ENCODE results near the gene NANS. TPM values are rescaled to one million over a fixed set of nuclear protein-coding genes. Genes with fewer than 3 reads are reported as not detected.
"Not testable (repeated sequence)": the region's sequence is repeated elsewhere in the genome, so short reads cannot be mapped to it uniquely, and the experiment has no call there.

NANS gene
- total RNA-seq, 3 donors from 2014 or later, result 43.8 to 80.6 (median 54.7) TPM

- H3K36me3 ChIP-seq, result no peaks in the 10 kb centered on the region
- no peak for DNase-seq (ENCODE audit: low spot score in 2 of 2)
- peaks cover 0 to 6% of the 10 kb centered on the region in 2 donors for H3K9me3 ChIP-seq
- intact Hi-C loops (cut with DNase I; ENCODE audit: low total_unique reads), result no loop called here
- no peaks in the 10 kb centered on the region for H3K27me3 ChIP-seq
- TF ChIP-seq POLR2AphosphoS5 (IDR thresholded peaks at IDR 0.05) (no peak), CTCF (IDR thresholded peaks at IDR 0.05) (no peak), POLR2A (IDR thresholded peaks at IDR 0.05) (no peak)
- no peak overlapping the region for H3K4me3 ChIP-seq
- no peaks in the 10 kb centered on the region for H3K4me1 ChIP-seq
- H3K27ac ChIP-seq, result peak overlapping the region in 1 of 2 donors; percentile 19
Measured at GRCh38 chr9:98105006-98105405, 48.5 kb downstream of the NANS start.

- Histone ChIP-seq H3K9me3 (peaks cover 0 to 6% of the 10 kb centered on the region in 2 donors), H3K27me3 (no peaks in the 10 kb centered on the region), H3K4me3 (no peak overlapping the region), H3K4me1 (no peaks in the 10 kb centered on the region), H3K36me3 (no peaks in the 10 kb centered on the region), H3K27ac (peak overlapping the region in 1 of 2 donors; percentile 36)
- TF ChIP-seq CTCF (IDR thresholded peaks at IDR 0.05) (no peak), POLR2A (IDR thresholded peaks at IDR 0.05) (no peak), POLR2AphosphoS5 (IDR thresholded peaks at IDR 0.05) (no peak)
- intact Hi-C loops (cut with DNase I; ENCODE audit: low total_unique reads), result no loop called here
- DNase-seq (ENCODE audit: low spot score in 2 of 2), result no peak
Measured at GRCh38 chr9:98107926-98108325, 51.4 kb downstream of the NANS start.

- no peaks in the 10 kb centered on the region for H3K27me3 ChIP-seq
- peaks cover 0 to 6% of the 10 kb centered on the region in 2 donors for H3K9me3 ChIP-seq
- peak overlapping the region; percentile 36 to 43 for H3K27ac ChIP-seq
Measured at GRCh38 chr9:98108531-98109031, 52.0 kb downstream of the NANS start.

GRCh38 chr9:98109052-98109451 lies 52.5 kb downstream of the NANS start:
- H3K36me3 ChIP-seq, result no peaks in the 10 kb centered on the region
- no peaks in the 10 kb centered on the region for H3K27me3 ChIP-seq
- H3K4me1 ChIP-seq, result no peaks in the 10 kb centered on the region
- intact Hi-C loops (cut with DNase I; ENCODE audit: low total_unique reads), result no loop called here
- peaks cover 0 to 6% of the 10 kb centered on the region in 2 donors for H3K9me3 ChIP-seq
- H3K4me3 ChIP-seq, result no peak overlapping the region
- H3K27ac ChIP-seq, result no peak overlapping the region
- no peak for TF ChIP-seq POLR2AphosphoS5 (IDR thresholded peaks at IDR 0.05)
- TF ChIP-seq POLR2A (IDR thresholded peaks at IDR 0.05), result no peak
- TF ChIP-seq CTCF (IDR thresholded peaks at IDR 0.05), result no peak
- no peak for DNase-seq (ENCODE audit: low spot score in 2 of 2)

More at GRCh38 chr9:98108531-98109031, 52.0 kb downstream of the NANS start:
- DNase-seq (ENCODE audit: low spot score in 2 of 2), result no peak
- TF ChIP-seq POLR2A (IDR thresholded peaks at IDR 0.05) (no peak), POLR2AphosphoS5 (IDR thresholded peaks at IDR 0.05) (no peak), CTCF (IDR thresholded peaks at IDR 0.05) (no peak)
- Histone ChIP-seq H3K4me3 (no peak overlapping the region), H3K4me1 (no peaks in the 10 kb centered on the region), H3K36me3 (no peaks in the 10 kb centered on the region)
- intact Hi-C loops (cut with DNase I; ENCODE audit: low total_unique reads), result no loop called here

GRCh38 chr9:98117097-98117496 lies 60.6 kb downstream of the NANS start:
- DNase-seq (ENCODE audit: low spot score in 2 of 2); H3K27me3 ChIP-seq; H3K36me3 ChIP-seq; H3K4me3 ChIP-seq; H3K27ac ChIP-seq; H3K4me1 ChIP-seq; H3K9me3 ChIP-seq; intact Hi-C loops (cut with DNase I; ENCODE audit: low total_unique reads): not testable (repeated sequence)
